HepG2 (cell line): ENCODE data around the gene ZNF276. TPM values are rescaled to one million over a fixed set of nuclear protein-coding genes. Genes with fewer than 3 reads are reported as not detected.

Source experiments
- HNF1A ChIP-seq, 2 experiments: sonication (generic) in 1 of 2; formaldehyde crosslinking in 1 of 2; IDR thresholded peaks; 2 replicates each; pipeline versions ENCODE4 v1.4.0 to v1.6.1; 2016 to 2020; ENCODE audit warnings: borderline replicate concordance in 1 of 2, low read depth in 1 of 2, mild to moderate bottlenecking in 1 of 2, missing genetic modification reagents in 1 of 2
- HNRNPH1 ChIP-seq: fragments of 200-400 bp; formaldehyde crosslinking; optimal IDR thresholded peaks from 2 replicates; pipeline ENCODE3; 2017; ENCODE audit warnings: mild to moderate bottlenecking, low read depth, low read length
- YEATS4 ChIP-seq: sonication (generic); formaldehyde crosslinking; IDR thresholded peaks from 2 replicates; pipeline ENCODE4 v1.4.0; 2020; ENCODE audit warnings: missing genetic modification reagents, borderline replicate concordance
- YY1 ChIP-seq: IDR thresholded peaks from 2 replicates; pipeline ENCODE4 v1.6.1; 2011; ENCODE audit warnings: low read length, low read depth, moderate library complexity, mild to moderate bottlenecking; ENCODE audit not compliant: insufficient read depth, insufficient replicate concordance
- ZBTB43 ChIP-seq: sonication (generic); formaldehyde crosslinking; conservative IDR thresholded peaks from 2 replicates; pipeline ENCODE4 v1.4.0; 2020; ENCODE audit warnings: missing genetic modification reagents
- ZNF431 ChIP-seq: sonication (generic); formaldehyde crosslinking; IDR thresholded peaks from 2 replicates; pipeline ENCODE4 v1.9.0; 2022; ENCODE audit warnings: missing genetic modification reagents, low read depth, mild to moderate bottlenecking, borderline replicate concordance
- ZNF710 ChIP-seq: sonication (generic); formaldehyde crosslinking; IDR thresholded peaks from 2 replicates; pipeline ENCODE4 v1.5.0; 2020; ENCODE audit warnings: mild to moderate bottlenecking, missing genetic modification reagents, borderline replicate concordance
- ZNF776 ChIP-seq: sonication (generic); formaldehyde crosslinking; IDR thresholded peaks from 2 replicates; pipeline ENCODE4 v1.4.0; 2020; ENCODE audit warnings: mild to moderate bottlenecking, missing genetic modification reagents
- polyA plus RNA-seq, 8 experiments: library from polyadenylated mRNA; depleted of rRNA in 3 of 8; stranded (reverse) in 7 of 8; unstranded in 1 of 8; fragments of >200 nt; fragmentation: Illumina TruSeq in 4 of 8; extraction: Trizol in 4 of 8; gene quantifications; 2 replicates each; pipeline versions ENCODE4 v1.2.1 to v1.2.3, GENCODE V29; 2011 to 2016; ENCODE audit warnings: low read depth in 4 of 8, missing spikeins in 1 of 8, mixed read lengths in 1 of 8; ENCODE audit not compliant: insufficient read depth in 1 of 8
- total RNA-seq, 5 experiments: library from RNA; depleted of rRNA; stranded (reverse); fragments of >200 nt; fragmentation: Illumina TruSeq; extraction: Trizol; gene quantifications; 2 replicates each; pipeline ENCODE4 v1.2.3, GENCODE V29; 2016; ENCODE audit warnings: low read depth in 1 of 5
- TF ChIP-seq, protein P1 (sequence below): IDR thresholded peaks from 2 replicates; pipeline ENCODE4 v1.6.1; 2016; ENCODE audit warnings: missing compliant biosample characterization, missing genetic modification reagents, borderline replicate concordance
- TF ChIP-seq, protein P2 (sequence below): sonication (generic); formaldehyde crosslinking; IDR thresholded peaks from 2 replicates; pipeline ENCODE4 v1.8.0; 2022; ENCODE audit warnings: mild to moderate bottlenecking, missing genetic modification reagents
- TF ChIP-seq, protein P3 (sequence below): sonication (generic); formaldehyde crosslinking; IDR thresholded peaks from 2 replicates; pipeline ENCODE4 v1.4.0; 2020; ENCODE audit warnings: low read depth, mild to moderate bottlenecking, missing genetic modification reagents

Gene ZNF276
- total and polyA plus RNA-seq, 2 of the 13 experiments (the other 11 are each of a cell fraction or from before 2014, with no cell fraction given) = 17.7 to 18.0 TPM

- no peak for TF ChIP-seq HNF1A (IDR thresholded peaks at IDR 0.05; ENCODE audit: low read depth)
- peak; percentile 41; the same call in 1 of the 2 replicates for TF ChIP-seq HNF1A (CRISPR knock-in tag; IDR thresholded peaks at IDR 0.05; ENCODE audit: borderline replicate concordance)
- TF ChIP-seq, protein P1, sequence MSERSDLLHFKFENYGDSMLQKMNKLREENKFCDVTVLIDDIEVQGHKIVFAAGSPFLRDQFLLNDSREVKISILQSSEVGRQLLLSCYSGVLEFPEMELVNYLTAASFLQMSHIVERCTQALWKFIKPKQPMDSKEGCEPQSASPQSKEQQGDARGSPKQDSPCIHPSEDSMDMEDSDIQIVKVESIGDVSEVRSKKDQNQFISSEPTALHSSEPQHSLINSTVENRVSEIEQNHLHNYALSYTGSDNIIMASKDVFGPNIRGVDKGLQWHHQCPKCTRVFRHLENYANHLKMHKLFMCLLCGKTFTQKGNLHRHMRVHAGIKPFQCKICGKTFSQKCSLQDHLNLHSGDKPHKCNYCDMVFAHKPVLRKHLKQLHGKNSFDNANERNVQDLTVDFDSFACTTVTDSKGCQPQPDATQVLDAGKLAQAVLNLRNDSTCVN = no peak; the same call in 1 of the 2 replicates
- TF ChIP-seq, protein P2, sequence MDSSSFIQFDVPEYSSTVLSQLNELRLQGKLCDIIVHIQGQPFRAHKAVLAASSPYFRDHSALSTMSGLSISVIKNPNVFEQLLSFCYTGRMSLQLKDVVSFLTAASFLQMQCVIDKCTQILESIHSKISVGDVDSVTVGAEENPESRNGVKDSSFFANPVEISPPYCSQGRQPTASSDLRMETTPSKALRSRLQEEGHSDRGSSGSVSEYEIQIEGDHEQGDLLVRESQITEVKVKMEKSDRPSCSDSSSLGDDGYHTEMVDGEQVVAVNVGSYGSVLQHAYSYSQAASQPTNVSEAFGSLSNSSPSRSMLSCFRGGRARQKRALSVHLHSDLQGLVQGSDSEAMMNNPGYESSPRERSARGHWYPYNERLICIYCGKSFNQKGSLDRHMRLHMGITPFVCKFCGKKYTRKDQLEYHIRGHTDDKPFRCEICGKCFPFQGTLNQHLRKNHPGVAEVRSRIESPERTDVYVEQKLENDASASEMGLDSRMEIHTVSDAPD (CRISPR knock-in tag) = peak; percentile 40; the same call in 1 of the 2 replicates
- TF ChIP-seq YEATS4 (CRISPR knock-in tag) = 0 out of 2 replicates have a peak, but pooled peaks have one; percentile 30
- TF ChIP-seq YY1 = no peak
- TF ChIP-seq HNRNPH1 = peak; percentile 17
- no peak for TF ChIP-seq ZNF710
- TF ChIP-seq, protein P3, sequence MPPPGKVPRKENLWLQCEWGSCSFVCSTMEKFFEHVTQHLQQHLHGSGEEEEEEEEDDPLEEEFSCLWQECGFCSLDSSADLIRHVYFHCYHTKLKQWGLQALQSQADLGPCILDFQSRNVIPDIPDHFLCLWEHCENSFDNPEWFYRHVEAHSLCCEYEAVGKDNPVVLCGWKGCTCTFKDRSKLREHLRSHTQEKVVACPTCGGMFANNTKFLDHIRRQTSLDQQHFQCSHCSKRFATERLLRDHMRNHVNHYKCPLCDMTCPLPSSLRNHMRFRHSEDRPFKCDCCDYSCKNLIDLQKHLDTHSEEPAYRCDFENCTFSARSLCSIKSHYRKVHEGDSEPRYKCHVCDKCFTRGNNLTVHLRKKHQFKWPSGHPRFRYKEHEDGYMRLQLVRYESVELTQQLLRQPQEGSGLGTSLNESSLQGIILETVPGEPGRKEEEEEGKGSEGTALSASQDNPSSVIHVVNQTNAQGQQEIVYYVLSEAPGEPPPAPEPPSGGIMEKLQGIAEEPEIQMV (CRISPR knock-in tag) = peak; percentile 21; the same call in 1 of the 2 replicates
- no peak for TF ChIP-seq ZNF776 (CRISPR knock-in tag)
- TF ChIP-seq ZBTB43 = no peak
- TF ChIP-seq ZNF431 (CRISPR knock-in tag) = peak; percentile 61; the same call in 1 of the 2 replicates
These were observed 27.2 kb upstream of the ZNF276 start (continued) for GRCh38 chr16:89693931-89694783.
